Right forelimb (tissue), 1 donor: ENCODE data around the gene NR1D1.
"Not testable (repeated sequence)": the region's sequence is repeated elsewhere in the genome, so short reads cannot be mapped to it uniquely, and the experiment has no call there.

Experiments used
- DNase-seq: peaks from one replicate; pipeline ENCODE4 v3.0.0-alpha.2; 2018

NR1D1 gene

DNA sequence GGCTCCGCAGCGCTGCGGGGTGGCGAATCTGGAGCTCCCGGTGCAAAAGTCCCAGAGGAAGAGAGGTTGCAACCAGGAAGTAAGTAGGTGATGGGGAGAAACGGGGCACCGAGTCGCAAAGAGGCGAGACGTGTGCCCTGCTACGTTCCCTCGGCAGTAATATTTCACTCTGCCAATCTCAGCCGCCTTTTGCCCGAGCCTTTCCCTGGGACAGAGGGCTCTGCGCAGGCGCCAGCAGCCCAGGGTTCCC, at the start of gene NR1D1:
TSS of gene NR1D1 (minus strand) at position 171 of the 250 bp plus-strand sequence. CDS start 495 bp downstream, outside the sequence.
- DNase-seq, result no peak

DNA sequence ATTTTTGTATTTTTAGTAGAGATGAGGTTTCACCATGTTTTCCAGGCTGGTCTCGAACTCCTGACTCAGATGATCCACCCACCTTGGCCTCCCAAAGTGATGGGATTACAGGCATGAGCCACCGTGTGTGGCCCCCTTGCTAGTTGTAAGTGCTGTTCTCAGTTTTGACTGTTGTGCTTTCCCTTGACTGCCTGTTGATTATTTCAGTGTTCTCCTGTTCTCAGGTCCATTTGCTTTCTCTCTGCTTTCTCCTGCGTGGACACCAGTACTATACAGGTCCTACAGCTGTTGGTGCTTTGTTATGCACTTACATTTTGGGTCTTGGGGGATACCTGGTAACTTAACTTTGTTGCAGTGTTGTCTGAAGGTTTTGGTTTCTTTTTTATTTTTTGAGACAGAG, 48.1 kb upstream of the NR1D1 start:
- no peak for DNase-seq

DNA sequence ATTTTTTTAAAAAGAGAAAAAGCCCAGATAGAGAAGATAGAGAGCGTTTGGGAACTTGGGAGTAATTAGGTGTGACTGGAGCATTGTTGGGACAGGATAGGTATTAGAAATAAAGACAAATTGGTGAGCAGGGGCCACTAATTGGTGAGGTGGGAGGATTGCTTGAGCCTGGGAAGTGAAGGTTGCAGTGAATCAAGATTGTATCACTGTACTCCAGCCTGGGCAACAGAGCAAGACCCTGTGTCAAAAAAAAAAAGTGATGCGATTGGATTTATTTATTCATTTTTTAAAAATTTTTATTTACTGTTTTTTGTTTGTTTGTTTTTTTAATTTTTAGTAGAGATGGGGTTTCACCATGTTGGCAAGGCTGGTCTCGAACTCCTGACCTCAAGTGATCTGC, 45.1 kb upstream of the NR1D1 start:
- DNase-seq, result no peak

DNA sequence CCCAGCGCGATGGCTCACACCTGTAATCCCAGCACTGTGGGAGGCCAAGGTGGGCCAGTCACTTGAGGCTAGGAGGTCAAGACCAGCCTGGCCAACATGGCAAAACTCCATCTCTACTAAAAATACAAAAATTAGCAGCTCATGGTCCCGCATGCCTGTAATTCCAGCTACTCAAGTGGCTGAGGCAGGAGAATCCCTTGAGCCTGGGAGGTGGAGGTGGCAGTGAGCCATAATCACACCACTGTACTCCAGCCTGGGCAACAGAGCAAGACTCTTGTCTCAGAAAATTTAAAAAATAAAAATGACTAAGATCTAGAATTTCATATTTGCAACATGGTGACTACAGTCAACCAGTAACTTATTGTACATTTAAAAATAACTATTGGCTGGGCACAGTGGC, 42.8 kb upstream of the NR1D1 start:
- DNase-seq, result not testable (repeated sequence)

DNA sequence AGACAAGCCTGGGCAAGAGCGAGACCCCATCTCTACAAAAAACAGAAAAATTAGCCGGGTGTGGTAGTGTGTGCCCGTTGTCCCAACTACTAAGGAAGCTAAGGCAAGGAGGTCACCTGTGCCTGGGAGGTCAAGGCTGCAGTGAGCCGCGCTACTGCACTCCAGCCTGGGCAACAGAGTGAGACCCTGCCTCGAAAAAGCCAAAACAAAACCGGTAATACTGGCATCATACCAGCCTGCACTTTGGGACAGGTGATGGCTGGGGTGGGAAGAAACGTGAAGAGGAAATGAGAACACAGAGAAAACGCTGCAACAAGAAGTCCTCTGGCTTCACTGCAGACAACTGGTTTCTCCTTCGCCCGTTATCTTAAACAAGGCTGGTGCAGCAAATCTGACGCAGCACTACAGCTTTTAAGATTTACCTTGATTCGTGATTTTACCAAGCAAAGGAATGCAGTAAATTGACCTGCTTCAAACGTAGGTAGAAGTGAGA, 39.2 kb upstream of the NR1D1 start:
- no peak for DNase-seq

DNA sequence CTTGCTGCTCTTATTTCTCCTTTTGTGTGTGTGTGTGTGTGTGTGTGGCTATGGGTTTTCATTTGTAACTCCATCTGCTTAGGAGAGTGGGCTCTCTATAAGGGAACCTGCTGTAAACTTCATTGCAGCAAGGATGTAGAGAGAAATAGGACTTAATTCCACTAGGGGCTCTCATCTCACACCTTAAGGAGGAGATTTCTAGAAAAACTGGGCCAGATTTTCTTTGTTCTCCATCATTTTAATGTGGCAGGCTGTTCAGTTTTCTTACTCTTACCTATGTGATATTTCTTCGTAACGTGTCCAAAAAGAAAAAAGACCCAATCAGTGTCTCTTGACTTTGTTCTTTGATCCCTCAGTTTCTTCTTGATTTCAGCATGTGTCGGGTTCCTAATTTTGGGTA, 35.4 kb upstream of the NR1D1 start:
- DNase-seq, result no peak

DNA sequence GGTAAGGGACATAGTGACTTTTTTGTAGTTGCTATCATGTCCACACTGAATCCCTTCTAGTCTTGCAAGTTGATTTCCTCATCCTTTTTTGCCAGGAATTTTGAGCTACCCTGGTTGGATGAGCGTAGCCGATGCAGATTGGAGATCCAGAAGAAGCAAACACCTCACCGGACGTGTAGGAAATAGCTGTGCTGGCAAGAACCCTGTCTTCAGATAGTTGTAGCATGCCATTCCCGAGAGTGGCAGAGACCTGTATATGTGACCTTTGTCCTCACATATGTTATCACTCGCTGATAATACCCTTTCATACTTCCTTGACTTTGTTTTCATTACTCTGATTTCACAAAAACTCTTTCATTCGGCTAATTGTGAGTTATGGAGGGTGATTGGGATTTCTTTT, 33.8 kb upstream of the NR1D1 start:
- DNase-seq, result no peak

DNA sequence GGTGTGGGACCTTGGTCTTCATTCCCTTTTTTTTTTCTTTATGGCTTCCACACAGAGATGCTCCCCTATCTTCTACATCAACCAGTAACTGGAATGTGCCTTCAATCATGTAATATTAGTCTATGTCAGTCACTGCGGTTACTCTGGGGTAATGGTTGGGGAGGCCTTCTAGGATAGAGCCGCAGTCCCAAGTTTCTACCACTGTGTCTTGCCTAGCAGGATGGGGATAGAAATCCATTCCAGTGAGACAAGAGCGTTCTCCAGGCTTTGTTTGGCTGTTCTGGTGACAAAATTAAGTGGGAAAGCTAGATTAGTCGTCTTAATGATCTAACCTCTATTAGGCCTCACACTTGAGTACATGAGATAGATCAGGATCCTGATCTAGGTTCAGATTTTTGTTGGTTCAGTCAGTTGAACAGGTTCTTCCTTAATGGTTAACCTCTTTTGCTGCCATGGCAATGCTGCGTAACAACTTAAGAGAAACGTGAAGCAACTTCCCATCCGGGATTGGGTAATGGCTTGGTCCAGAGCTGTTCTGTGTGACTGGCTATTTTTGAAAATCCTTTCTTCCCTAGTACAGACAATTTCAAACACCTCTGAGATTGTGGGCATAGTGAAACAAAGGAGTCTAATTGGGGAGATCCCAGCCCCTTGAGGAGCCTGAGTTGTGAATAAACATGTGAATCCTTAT, 30.1 kb upstream of the NR1D1 start:
- no peak for DNase-seq

DNA sequence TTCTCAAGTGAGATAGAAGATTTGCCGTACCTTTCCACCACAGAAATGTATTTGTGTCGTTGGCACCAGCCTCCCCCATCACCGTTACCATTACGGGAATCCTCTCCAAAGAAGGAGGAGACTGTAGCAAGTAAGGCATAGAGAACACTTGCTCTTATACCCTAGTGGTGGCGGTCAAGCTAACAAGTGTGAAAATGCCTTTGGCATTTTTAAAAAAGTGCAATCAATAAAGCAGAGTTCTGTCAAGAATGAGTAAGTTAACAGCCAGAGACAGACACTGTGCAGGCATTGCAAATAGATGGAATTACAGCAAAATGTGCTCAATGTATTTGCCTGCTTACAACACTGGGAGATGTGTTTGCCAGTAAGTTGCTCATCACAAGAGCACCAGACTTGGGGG, 29.1 kb upstream of the NR1D1 start:
- DNase-seq, result no peak

DNA sequence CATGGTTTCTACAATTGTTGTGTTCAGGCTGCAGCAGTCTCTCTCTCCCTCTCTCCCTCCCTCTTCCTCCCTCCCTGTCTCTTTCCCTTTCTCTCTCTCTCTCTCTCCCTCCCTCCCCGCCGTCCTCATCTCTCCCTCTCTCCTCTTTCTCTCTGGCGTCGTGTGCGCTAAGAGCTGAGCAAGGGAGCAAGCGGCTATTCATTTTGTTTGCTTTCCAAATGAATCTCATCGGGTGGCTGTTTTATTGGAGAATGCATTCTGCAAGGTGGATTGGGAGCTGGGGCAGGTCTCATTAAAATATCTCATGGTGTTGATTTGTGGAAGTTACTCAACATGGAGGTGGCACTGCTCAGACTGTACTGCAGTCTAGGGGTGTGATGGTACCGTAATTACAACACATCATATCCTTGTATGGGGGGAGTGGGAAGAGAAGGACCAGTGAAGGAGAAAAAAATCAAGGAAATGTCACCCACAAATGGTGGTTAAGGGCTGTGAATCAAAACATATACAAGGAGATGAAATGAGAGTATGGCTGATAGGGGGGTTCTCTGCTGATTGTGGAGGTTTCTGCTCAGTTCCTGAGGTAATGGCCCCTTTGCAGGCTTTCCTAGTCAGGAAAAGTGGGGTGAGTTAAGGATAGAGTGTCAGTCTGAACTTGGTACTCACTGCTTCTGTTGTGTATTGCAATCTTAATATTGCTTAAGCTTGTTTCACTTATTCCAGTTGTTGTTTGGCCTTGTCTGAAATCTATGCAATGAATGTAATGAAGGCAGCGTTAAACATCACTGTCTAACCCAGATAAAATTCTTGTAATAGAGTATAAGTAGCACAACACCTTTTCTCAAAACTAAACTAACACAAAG, 24.1 kb upstream of the NR1D1 start:
- DNase-seq, result no peak

DNA sequence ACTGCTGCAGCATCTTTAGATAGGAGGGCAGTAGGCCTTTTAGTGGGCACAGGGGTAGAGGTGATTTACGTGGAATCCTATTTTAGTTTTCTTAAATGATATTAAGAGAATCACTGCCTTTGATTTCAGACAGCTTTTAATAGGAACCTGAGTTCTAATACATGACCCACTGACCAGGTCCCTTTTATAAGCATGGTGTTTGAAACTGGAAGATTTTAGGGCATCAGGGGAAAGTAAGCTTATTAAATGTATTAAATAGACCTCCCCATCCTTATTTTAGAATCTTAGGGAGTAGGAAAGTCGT, 23.4 kb upstream of the NR1D1 start:
- no peak for DNase-seq

DNA sequence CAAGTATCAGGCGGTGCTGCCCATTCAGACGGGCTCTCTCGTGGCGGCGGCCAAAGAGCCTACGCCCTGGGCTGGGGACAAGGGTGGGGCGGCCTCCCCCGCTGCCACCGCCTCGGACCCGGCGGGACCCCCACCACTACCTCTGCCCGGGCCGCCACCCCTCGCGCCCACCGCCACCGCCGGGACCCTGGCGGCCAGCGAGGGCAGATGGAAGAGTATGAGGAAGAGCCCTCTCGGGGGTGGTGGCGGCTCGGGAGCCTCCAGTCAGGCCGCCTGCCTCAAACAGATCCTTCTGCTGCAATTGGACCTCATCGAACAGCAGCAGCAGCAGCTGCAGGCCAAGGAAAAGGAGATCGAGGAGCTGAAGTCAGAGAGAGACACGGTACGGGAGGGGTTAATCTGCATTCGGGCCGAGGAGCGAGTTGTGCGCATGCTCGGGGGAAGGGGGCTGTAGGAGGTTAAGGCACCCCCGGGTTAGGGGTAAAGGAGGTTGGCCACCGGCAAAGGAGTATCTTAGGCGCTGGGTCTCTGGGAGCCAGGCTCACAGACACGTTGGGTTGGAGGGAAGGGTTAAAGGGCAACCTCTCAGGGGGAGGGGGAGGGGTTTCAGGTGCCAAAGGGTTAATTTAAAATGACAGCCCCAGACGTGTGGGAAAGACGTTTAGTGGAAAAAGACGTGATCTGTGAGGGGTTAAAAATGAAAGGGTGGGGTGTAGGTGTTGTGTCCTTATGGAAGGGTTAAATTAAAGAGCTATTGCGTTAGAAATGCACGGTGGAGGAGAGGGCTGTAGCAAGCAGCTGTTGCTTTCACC, 22.8 kb upstream of the NR1D1 start:
- peak; percentile 72 for DNase-seq

DNA sequence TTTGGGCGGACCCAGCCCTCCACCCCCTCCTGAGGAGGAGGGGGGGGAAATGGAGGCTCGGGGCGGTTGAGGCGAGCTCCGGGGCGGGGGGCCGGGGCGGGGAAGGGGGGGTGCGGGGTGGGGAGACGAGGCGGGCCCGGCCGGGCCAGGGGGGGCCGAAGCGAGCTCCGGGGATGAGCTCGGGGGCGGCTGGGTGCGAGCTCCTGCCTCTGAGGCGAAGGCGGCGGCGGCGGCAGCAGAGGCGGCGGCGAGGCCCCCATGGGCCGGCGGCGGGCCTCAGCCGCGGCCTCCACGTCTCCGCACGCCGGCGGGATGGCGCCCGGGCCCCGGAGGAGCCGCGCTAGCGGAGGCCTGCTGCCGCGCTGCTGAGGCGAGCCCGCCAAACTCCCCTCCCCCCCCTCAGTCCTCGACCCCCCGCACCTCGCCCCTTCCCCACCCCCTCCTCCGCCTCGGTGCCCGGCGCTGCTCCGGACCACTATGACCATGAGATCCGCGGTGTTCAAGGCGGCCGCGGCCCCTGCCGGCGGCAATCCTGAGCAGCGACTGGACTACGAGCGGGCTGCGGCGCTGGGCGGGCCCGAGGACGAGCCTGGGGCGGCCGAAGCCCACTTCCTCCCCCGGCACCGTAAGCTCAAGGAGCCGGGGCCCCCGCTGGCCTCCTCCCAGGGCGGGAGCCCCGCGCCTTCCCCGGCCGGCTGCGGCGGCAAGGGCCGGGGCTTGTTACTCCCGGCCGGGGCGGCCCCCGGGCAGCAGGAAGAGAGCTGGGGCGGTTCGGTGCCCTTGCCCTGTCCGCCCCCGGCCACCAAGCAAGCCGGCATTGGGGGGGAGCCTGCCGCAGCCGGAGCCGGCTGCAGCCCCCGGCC, 22.0 kb upstream of the NR1D1 start:
- peak; percentile 73 for DNase-seq

DNA sequence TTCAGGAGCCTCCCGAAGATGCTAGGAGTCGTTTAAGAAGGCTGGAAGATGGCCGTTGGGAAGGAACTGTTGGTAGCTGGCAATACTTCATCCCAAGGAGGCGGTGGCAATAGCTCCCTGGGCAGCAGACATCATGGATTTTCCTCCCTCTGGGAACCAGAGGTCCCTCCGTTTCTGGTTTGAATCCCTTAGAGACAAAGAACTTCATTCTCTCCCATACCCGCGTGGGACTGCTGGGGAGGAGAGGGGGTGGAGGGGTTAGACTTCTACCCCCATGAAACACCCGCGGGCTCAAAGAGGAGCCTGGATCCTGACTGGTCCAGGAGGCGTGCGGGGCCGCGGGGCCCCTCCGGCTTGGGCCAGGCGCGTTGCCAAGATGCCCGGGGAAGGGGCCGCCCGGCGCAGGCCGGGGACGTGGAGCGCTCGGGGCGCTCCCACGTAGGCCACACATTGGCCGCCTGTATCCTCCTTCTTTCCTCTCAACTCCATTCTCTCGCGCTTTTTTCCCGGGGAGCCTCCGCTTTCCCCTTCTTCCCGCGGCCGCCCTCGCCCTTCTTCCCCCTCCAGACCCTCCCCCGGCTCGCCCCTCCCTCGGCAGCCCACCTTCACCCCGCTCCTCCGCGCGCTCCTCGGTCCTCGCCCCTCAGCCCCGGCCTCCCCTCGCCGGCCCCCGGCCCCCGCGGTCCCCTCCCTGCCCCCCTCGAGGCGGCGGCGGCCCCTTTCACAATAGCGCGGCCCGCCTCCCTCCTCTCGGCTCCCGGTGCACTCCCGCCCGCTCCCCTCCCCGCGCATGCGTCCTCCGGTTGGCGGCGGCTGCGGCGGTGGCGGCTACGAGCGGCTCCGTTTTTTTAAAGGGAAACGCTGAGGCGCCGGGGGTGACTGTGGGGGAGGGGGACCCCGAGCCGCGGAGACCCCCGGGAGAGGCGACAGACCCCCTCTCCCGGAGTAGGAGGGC, 21.1 kb upstream of the NR1D1 start, which contains the start of gene MSL1:
TSS of gene MSL1 (plus strand) at position 791 of the 955 bp plus-strand sequence. CDS start 642 bp downstream, outside the sequence.
- DNase-seq, result peak; percentile 95

DNA sequence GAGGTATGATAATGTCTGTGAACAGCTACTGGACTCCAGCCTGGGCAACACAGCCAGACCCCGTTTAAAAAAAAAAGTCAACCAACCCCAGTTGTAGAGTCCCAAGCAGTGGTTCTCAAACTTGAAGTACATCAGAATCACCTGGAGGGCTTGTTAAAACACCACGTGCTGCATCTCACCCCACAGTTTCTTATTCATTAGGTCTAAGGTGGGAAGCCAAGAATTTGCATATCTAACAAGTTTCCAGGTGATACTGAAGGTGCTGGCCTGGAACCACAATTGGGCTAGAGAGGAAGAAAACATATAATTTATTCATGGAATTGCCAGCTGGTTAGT, 14.7 kb upstream of the NR1D1 start:
- DNase-seq, result no peak

DNA sequence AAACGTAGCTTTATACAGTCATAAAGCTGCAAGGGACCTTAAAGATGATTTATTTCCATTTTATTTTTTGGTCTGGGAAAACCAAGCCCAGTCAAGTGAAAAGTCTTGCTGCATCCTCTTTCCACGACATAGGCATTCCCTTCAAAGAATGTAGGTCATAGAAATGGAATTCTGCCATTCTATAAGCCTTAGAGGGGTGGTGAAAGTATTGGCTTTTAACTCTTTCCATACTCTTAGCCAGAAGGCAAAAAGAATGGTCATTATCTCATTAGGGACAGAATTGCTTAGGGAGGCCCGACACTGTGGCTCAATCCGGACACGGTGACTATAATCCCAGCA, 13.5 kb upstream of the NR1D1 start:
- DNase-seq, result no peak

DNA sequence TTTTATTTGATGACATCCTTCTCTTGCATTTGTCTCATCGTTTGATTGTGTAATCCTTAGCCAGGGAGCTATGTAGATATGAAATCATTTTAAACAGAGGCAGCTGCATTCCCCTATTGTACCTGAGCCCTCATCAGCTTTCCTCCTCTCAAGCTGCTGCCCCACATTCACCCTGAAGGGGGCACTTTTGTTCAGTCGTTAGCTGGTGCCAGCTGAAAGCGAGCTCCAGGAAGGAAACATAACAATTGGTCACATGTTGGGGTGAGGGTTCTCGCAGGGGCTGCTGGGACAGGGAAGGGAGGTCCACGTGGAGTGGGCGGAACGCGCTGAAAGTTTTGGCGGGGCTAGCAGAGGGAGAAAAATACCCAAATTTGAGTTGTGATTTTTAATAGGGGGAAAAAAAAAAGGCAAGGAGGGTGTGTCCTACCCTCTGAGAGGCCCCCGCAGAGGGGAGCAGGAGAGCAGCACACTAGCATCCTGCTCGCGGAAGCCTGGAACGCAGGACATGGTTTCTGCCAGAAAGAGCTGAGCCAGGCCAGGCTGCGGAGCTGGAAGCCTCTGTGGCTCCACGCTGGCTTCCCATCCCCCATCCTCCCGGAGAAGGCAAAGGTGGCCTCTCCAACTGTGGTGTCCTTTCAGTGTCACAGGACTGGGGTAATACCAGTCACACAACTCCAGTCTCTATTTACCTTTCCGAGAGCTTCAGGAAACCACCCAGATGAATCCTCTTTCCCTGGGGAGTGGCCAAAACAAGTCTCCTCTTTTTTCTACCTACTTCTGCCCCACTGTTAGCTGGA, 12.9 kb upstream of the NR1D1 start:
- peak; percentile 94 for DNase-seq

DNA sequence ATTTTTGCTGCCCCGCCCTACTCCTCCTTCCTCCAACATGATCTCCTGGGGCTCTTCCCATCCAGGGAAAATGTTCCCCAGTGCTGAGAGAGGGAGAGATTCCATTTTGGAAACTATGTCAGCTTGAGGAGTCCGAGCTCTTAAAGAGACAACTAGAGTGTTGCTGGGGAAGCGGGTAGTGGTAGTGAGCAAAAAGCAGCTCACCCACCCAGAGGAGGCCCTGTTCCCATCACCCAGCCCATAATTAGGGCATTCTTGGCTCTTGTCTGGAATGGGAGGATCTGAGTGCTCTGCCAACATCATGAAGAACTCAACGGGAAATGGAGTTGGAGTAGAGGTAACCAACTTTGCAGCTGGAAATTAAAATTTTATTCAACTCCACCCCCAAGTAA, 12.3 kb upstream of the NR1D1 start:
- no peak for DNase-seq

DNA sequence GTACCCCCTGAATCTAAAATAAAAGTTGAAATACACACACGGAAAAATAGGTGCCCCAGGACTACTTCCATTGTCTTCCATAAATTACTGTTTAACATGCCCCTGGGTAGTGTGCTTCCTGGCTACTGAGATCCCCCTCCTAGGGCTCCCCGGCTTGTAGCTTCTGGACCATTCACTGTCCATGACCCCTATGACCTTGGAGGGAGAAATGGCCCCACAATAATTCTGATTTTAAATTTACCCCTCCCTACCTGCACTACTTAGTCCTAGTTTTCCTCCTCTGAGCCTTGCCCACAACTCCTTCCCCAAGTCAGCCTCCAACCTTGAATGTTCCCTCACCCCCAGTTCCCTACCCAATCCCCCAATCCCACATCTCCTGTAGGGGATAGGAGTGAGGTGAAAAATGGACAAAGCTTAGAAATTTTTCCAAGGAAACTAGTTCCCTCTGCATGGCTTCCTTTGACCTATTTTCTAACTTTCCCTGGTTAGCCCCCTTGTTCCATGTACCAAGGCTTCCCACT, 11.9 kb upstream of the NR1D1 start:
- no peak for DNase-seq
